Measurements from ENCODE around the gene MSMO1. TPM values are rescaled to one million over a fixed set of nuclear protein-coding genes. Genes with fewer than 3 reads are reported as not detected.

Gene MSMO1
- total and polyA plus RNA-seq, 10 of the 15 experiments (the other 5 are each of a cell fraction or from before 2014, with no cell fraction given), result 63.6 to 168 (median 105) TPM

- ChIA-PET CTCF (interaction anchor here (0.8 kb wide), 1 partner anchor 31 kb away, joined by 3 read pairs; no protein-coding TSS in a partner anchor), SMC1A (ENCODE audit: uncharacterized antibody, unreplicated experiment) (interaction anchor here (1.9 kb wide), 1 partner anchor 252 kb away, joined by 5 read pairs; no protein-coding TSS in a partner anchor), RAD21 (ENCODE audit: unreplicated experiment) (no interaction called here), POLR2A (no interaction called here)
- Histone ChIP-seq H4K20me1 (ENCODE audit: control insufficient read depth, insufficient read depth) (no peaks in the 10 kb centered on the region), H3K79me2 (ENCODE audit: control insufficient read depth, insufficient read depth, low read length) (no peaks in the 10 kb centered on the region), H3K9ac (ENCODE audit: control insufficient read depth, insufficient read depth, low read length) (no peak overlapping the region), H3K27me3 (replicated peaks in 1 of 2; ENCODE audit: control insufficient read depth in 2 of 2, insufficient read depth in 2 of 2, low read length in 1 of 2) (peaks cover 0 to 19% of the 10 kb centered on the region in 2 experiments; a peak in 3 of 4 replicates), H3K4me2 (ENCODE audit: control insufficient read depth, insufficient read depth) (no peak overlapping the region), H3K9me3 (replicated peaks; ENCODE audit: control insufficient read depth, insufficient read depth, low read length) (no peaks in the 10 kb centered on the region), H3K36me3 (ENCODE audit: control insufficient read depth in 2 of 2, insufficient read depth in 2 of 2, low read length in 1 of 2) (no peaks in the 10 kb centered on the region), H3K4me3 (no peak overlapping the region), H2AFZ (ENCODE audit: control insufficient read depth, low read depth, low read length) (no peak overlapping the region), H3K27ac (ENCODE audit: control insufficient read depth, insufficient read depth) (no peak overlapping the region), H3K4me1 (ENCODE audit: control insufficient read depth, insufficient read depth, low read length) (no peaks in the 10 kb centered on the region)
- intact Hi-C loops (cut with micrococcal nuclease; ENCODE audit: unreplicated experiment) (no loop called here), in situ Hi-C loops (cut with MboI) (no loop called here)
- ATAC-seq (no peak), DNase-seq (ENCODE audit: low read depth, low spot score) (no peak), FAIRE-seq (no peak)
- WGBS (ENCODE audit: insufficient coverage, insufficient replicate concordance, low lambda C conversion rate, missing lambda C conversion rate), result 71% methylated on average over 1 of the region's 1 CpG
- no TSS peak for BruUV-seq (replicated peaks)
- TF ChIP-seq ZZZ3 (IDR thresholded peaks at IDR 0.05; ENCODE audit: control insufficient read depth, insufficient read length, low read depth), result no peak
- TF ChIP-seq RB1 (IDR thresholded peaks at IDR 0.05; ENCODE audit: borderline replicate concordance), result no peak
- no peak for TF ChIP-seq CHD2 (IDR thresholded peaks at IDR 0.05; ENCODE audit: borderline replicate concordance, low read depth, low read length)
- no peak for TF ChIP-seq NFIC (IDR thresholded peaks at IDR 0.05; ENCODE audit: low read depth, low read length)
- TF ChIP-seq BMI1 (IDR thresholded peaks at IDR 0.05; ENCODE audit: borderline replicate concordance), result no peak
- no peak for TF ChIP-seq JUND (IDR thresholded peaks at IDR 0.05; ENCODE audit: low read depth, low read length)
- TF ChIP-seq, protein P1, sequence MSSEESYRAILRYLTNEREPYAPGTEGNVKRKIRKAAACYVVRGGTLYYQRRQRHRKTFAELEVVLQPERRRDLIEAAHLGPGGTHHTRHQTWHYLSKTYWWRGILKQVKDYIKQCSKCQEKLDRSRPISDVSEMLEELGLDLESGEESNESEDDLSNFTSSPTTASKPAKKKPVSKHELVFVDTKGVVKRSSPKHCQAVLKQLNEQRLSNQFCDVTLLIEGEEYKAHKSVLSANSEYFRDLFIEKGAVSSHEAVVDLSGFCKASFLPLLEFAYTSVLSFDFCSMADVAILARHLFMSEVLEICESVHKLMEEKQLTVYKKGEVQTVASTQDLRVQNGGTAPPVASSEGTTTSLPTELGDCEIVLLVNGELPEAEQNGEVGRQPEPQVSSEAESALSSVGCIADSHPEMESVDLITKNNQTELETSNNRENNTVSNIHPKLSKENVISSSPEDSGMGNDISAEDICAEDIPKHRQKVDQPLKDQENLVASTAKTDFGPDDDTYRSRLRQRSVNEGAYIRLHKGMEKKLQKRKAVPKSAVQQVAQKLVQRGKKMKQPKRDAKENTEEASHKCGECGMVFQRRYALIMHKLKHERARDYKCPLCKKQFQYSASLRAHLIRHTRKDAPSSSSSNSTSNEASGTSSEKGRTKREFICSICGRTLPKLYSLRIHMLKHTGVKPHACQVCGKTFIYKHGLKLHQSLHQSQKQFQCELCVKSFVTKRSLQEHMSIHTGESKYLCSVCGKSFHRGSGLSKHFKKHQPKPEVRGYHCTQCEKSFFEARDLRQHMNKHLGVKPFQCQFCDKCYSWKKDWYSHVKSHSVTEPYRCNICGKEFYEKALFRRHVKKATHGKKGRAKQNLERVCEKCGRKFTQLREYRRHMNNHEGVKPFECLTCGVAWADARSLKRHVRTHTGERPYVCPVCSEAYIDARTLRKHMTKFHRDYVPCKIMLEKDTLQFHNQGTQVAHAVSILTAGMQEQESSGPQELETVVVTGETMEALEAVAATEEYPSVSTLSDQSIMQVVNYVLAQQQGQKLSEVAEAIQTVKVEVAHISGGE (CRISPR knock-in tag; IDR thresholded peaks at IDR 0.05), result no peak
- TF ChIP-seq SRF (IDR thresholded peaks at IDR 0.05; ENCODE audit: low read depth in 2 of 2, low read length in 2 of 2), result no peak
- TF ChIP-seq YY1 (IDR thresholded peaks at IDR 0.05; ENCODE audit: low read depth, low read length), result no peak
Observed at GRCh38 chr4:165382640-165383039, 55.2 kb downstream of the MSMO1 start.

Data from GM12878 (cell line).